HepG2 (cell line): ENCODE measurements around the gene PPM1E. TPM values are rescaled to one million over a fixed set of nuclear protein-coding genes. Genes with fewer than 3 reads are reported as not detected.

Source experiments
- AGO1 ChIP-seq: fragments of 200-400 bp; formaldehyde crosslinking; IDR thresholded peaks from 2 replicates; pipeline ENCODE4 v1.6.1; 2017; ENCODE audit warnings: mild to moderate bottlenecking, low read depth, low read length, moderate library complexity; ENCODE audit not compliant: poor library complexity, severe bottlenecking
- SIX4 ChIP-seq: sonication (generic); formaldehyde crosslinking; IDR thresholded peaks from 2 replicates; pipeline ENCODE4 v1.4.0; 2020; ENCODE audit warnings: missing genetic modification reagents
- ZBTB21 ChIP-seq: sonication (generic); formaldehyde crosslinking; IDR thresholded peaks from 2 replicates; pipeline ENCODE4 v1.4.0; 2020; ENCODE audit warnings: missing genetic modification reagents
- ZNF572 ChIP-seq: sonication (generic); formaldehyde crosslinking; IDR thresholded peaks from 2 replicates; pipeline ENCODE4 v1.5.1; 2020; ENCODE audit warnings: mild to moderate bottlenecking, missing genetic modification reagents
- polyA plus RNA-seq, 8 experiments: library from polyadenylated mRNA; depleted of rRNA in 3 of 8; stranded (reverse) in 7 of 8; unstranded in 1 of 8; fragments of >200 nt; fragmentation: Illumina TruSeq in 4 of 8; extraction: Trizol in 4 of 8; gene quantifications; 2 replicates each; pipeline versions ENCODE4 v1.2.1 to v1.2.3, GENCODE V29; 2011 to 2016; ENCODE audit warnings: low read depth in 4 of 8, missing spikeins in 1 of 8, mixed read lengths in 1 of 8; ENCODE audit not compliant: insufficient read depth in 1 of 8
- total RNA-seq, 5 experiments: library from RNA; depleted of rRNA; stranded (reverse); fragments of >200 nt; fragmentation: Illumina TruSeq; extraction: Trizol; gene quantifications; 2 replicates each; pipeline ENCODE4 v1.2.3, GENCODE V29; 2016; ENCODE audit warnings: low read depth in 1 of 5
- TF ChIP-seq, protein P1 (sequence below): sonication (generic); formaldehyde crosslinking; IDR thresholded peaks from 2 replicates; pipeline ENCODE4 v1.4.0; 2020; ENCODE audit warnings: mild to moderate bottlenecking, missing genetic modification reagents
- TF ChIP-seq, protein P2 (sequence below): sonication (generic); formaldehyde crosslinking; IDR thresholded peaks from 2 replicates; pipeline ENCODE4 v1.4.0; 2020; ENCODE audit warnings: mild to moderate bottlenecking, low read depth, missing genetic modification reagents
- TF ChIP-seq, protein P3 (sequence below): sonication (generic); formaldehyde crosslinking; conservative IDR thresholded peaks from 2 replicates; pipeline ENCODE4 v1.4.0; 2020; ENCODE audit warnings: missing genetic modification reagents

The PPM1E gene
- total and polyA plus RNA-seq, 2 of the 13 experiments (the other 11 are each of a cell fraction or from before 2014, with no cell fraction given) = 0.15 TPM; not detected in 1

DNA sequence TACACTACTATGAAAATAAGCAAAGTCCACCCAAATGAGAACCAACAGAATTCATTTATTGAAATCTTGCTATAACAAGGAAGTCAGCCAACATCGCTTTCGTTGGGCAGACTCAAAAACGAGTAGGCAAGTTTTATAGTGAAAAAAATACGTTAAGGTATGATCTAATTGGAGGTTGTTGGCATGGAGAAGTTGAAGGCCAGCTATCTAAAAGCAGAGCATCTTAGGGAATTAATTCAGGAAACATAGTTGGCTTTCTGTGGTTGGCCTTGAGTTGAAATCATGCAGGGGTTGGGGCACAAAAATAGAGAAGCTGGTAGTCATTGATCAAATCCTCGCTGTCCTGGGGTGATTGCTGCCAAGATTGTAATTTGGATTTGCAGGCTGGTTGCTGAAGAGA lies 118.3 kb downstream of the PPM1E start (continued):
- TF ChIP-seq, protein P1, sequence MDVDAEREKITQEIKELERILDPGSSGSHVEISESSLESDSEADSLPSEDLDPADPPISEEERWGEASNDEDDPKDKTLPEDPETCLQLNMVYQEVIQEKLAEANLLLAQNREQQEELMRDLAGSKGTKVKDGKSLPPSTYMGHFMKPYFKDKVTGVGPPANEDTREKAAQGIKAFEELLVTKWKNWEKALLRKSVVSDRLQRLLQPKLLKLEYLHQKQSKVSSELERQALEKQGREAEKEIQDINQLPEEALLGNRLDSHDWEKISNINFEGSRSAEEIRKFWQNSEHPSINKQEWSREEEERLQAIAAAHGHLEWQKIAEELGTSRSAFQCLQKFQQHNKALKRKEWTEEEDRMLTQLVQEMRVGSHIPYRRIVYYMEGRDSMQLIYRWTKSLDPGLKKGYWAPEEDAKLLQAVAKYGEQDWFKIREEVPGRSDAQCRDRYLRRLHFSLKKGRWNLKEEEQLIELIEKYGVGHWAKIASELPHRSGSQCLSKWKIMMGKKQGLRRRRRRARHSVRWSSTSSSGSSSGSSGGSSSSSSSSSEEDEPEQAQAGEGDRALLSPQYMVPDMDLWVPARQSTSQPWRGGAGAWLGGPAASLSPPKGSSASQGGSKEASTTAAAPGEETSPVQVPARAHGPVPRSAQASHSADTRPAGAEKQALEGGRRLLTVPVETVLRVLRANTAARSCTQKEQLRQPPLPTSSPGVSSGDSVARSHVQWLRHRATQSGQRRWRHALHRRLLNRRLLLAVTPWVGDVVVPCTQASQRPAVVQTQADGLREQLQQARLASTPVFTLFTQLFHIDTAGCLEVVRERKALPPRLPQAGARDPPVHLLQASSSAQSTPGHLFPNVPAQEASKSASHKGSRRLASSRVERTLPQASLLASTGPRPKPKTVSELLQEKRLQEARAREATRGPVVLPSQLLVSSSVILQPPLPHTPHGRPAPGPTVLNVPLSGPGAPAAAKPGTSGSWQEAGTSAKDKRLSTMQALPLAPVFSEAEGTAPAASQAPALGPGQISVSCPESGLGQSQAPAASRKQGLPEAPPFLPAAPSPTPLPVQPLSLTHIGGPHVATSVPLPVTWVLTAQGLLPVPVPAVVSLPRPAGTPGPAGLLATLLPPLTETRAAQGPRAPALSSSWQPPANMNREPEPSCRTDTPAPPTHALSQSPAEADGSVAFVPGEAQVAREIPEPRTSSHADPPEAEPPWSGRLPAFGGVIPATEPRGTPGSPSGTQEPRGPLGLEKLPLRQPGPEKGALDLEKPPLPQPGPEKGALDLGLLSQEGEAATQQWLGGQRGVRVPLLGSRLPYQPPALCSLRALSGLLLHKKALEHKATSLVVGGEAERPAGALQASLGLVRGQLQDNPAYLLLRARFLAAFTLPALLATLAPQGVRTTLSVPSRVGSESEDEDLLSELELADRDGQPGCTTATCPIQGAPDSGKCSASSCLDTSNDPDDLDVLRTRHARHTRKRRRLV (CRISPR knock-in tag) = no peak
- TF ChIP-seq, protein P2, sequence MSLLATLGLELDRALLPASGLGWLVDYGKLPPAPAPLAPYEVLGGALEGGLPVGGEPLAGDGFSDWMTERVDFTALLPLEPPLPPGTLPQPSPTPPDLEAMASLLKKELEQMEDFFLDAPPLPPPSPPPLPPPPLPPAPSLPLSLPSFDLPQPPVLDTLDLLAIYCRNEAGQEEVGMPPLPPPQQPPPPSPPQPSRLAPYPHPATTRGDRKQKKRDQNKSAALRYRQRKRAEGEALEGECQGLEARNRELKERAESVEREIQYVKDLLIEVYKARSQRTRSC (CRISPR knock-in tag) = no peak
- no peak for TF ChIP-seq ZBTB21 (CRISPR knock-in tag)
- no peak for TF ChIP-seq SIX4 (CRISPR knock-in tag)
- TF ChIP-seq, protein P3, sequence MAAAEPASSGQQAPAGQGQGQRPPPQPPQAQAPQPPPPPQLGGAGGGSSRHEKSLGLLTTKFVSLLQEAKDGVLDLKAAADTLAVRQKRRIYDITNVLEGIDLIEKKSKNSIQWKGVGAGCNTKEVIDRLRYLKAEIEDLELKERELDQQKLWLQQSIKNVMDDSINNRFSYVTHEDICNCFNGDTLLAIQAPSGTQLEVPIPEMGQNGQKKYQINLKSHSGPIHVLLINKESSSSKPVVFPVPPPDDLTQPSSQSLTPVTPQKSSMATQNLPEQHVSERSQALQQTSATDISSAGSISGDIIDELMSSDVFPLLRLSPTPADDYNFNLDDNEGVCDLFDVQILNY (CRISPR knock-in tag) = no peak
- TF ChIP-seq AGO1 = no peak
- TF ChIP-seq ZNF572 (CRISPR knock-in tag) = no peak
